Trophoblast cell (in vitro differentiated cells and primary cell): ENCODE measurements around the gene LRFN2.

Experiments
- DNase-seq, 2 donors: peaks; one replicate each; pipeline ENCODE4 v3.0.0-alpha.2; 2016
- H2AFZ ChIP-seq: 2 replicates; pipeline ENCODE4 v1.6.1; 2013; ENCODE audit warnings: low read length, moderate library complexity, mild to moderate bottlenecking; ENCODE audit not compliant: insufficient read depth, poor library complexity
- H2AK5ac ChIP-seq: 2 replicates; pipeline ENCODE4 v1.6.1; 2013; ENCODE audit warnings: mild to moderate bottlenecking, low read length
- H2BK120ac ChIP-seq: 2 replicates; pipeline ENCODE4 v1.6.1; 2013; ENCODE audit warnings: low read length, mild to moderate bottlenecking, moderate library complexity; ENCODE audit not compliant: insufficient read depth, poor library complexity
- H2BK12ac ChIP-seq: 2 replicates; pipeline ENCODE4 v1.6.1; 2013; ENCODE audit warnings: mild to moderate bottlenecking, low read length, moderate library complexity
- H2BK5ac ChIP-seq: 2 replicates; pipeline ENCODE4 v1.6.1; 2013; ENCODE audit warnings: low read length, low read depth, moderate library complexity, mild to moderate bottlenecking; ENCODE audit not compliant: poor library complexity
- H3K14ac ChIP-seq: 2 replicates; pipeline ENCODE4 v1.6.1; 2013; ENCODE audit warnings: mild to moderate bottlenecking, low read length
- H3K18ac ChIP-seq: 2 replicates; pipeline ENCODE4 v1.6.1; 2013; ENCODE audit warnings: mild to moderate bottlenecking, low read length
- H3K23ac ChIP-seq: 2 replicates; pipeline ENCODE4 v1.6.1; 2013; ENCODE audit warnings: low read length
- H3K27ac ChIP-seq: 2 replicates; pipeline ENCODE4 v1.5.1; 2013; ENCODE audit warnings: low read depth, mild to moderate bottlenecking, inconsistent platforms, low read length, moderate library complexity
- H3K27me3 ChIP-seq: 2 replicates; pipeline ENCODE4 v1.6.1; 2013; ENCODE audit warnings: inconsistent platforms, mild to moderate bottlenecking, low read length, moderate library complexity; ENCODE audit not compliant: insufficient read depth
- H3K36me3 ChIP-seq, 2 experiments: 1 replicate in 1 of 2; 2 replicates in 1 of 2; pipeline ENCODE4 v1.6.1; 2013; ENCODE audit warnings: low read length in 2 of 2, mild to moderate bottlenecking in 2 of 2, moderate library complexity in 1 of 2; ENCODE audit not compliant: insufficient read depth in 2 of 2, control insufficient read depth in 1 of 2
- H3K4ac ChIP-seq: 2 replicates; pipeline ENCODE4 v1.6.1; 2013; ENCODE audit warnings: low read depth, mild to moderate bottlenecking, low read length, moderate library complexity
- H3K4me1 ChIP-seq, 2 experiments: 1 replicate in 1 of 2; 2 replicates in 1 of 2; pipeline ENCODE4 v1.6.1; 2013; ENCODE audit warnings: low read length in 2 of 2, mild to moderate bottlenecking in 2 of 2, moderate library complexity in 1 of 2; ENCODE audit not compliant: insufficient read depth in 2 of 2, control insufficient read depth in 1 of 2
- H3K4me2 ChIP-seq: 2 replicates; pipeline ENCODE4 v1.6.1; 2013; ENCODE audit warnings: inconsistent platforms, mild to moderate bottlenecking, low read length, moderate library complexity
- H3K4me3 ChIP-seq: 2 replicates; pipeline ENCODE4 v1.5.1; 2013; ENCODE audit warnings: mild to moderate bottlenecking, low read depth, low read length, inconsistent platforms
- H3K79me1 ChIP-seq: one replicate; pipeline ENCODE4 v1.6.1; 2013; ENCODE audit warnings: low read length
- H3K79me2 ChIP-seq: 2 replicates; pipeline ENCODE4 v1.6.1; 2013; ENCODE audit warnings: low read length, mild to moderate bottlenecking; ENCODE audit not compliant: control insufficient read depth, insufficient read depth, poor library complexity
- H3K9ac ChIP-seq: 2 replicates; pipeline ENCODE4 v1.6.1; 2013; ENCODE audit warnings: mild to moderate bottlenecking, low read length
- H3K9me3 ChIP-seq: 2 replicates; pipeline ENCODE4 v1.6.1; 2013; ENCODE audit warnings: low read depth, mild to moderate bottlenecking, control low read depth, inconsistent platforms, low read length; ENCODE audit not compliant: insufficient read depth
- H4K12ac ChIP-seq: 2 replicates; pipeline ENCODE4 v1.6.1; 2013; ENCODE audit warnings: low read depth, mild to moderate bottlenecking, low read length, moderate library complexity
- H4K8ac ChIP-seq: 2 replicates; pipeline ENCODE4 v1.6.1; 2013; ENCODE audit warnings: low read depth, mild to moderate bottlenecking, low read length, moderate library complexity
- H4K91ac ChIP-seq: one replicate; pipeline ENCODE4 v1.6.1; 2013; ENCODE audit warnings: low read depth, mild to moderate bottlenecking, low read length, moderate library complexity
- WGBS: extraction: QIAGEN DNeasy Blood & Tissue Kit; methylation state at CpG from one replicate; pipeline ENCODE4 v1.1.7; 2013; ENCODE audit warnings: missing lambda C conversion rate; ENCODE audit not compliant: insufficient read length, insufficient coverage; ENCODE audit errors: extremely low coverage; 5-methylcytosine and 5-hydroxymethylcytosine counted together

LRFN2 gene

DNA sequence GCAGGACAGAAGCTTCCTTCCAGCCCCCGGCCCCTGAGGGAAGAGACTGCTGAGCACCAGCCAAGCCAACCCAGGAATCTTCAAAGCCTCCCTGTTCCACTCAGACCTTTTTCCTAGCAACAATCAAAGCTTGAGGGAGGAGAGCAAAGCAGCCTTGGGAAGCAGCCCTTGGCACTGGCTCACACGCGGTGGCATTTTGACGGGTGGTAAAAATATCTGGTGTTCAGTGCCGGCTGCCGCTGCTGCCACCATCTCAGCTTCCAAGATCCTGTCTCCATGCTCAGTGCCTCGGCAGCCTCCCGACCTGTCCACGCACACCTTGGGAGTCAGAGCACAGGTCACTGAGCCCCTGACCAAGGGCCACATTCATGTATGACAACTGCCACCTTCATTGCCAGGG lies 170.1 kb downstream of the LRFN2 start:
- Histone ChIP-seq H3K4me3 (no peak overlapping the region), H3K18ac (no peak overlapping the region), H3K27ac (no peak overlapping the region), H3K79me1 (peaks cover 2% of the 10 kb centered on the region), H2BK12ac (no peak overlapping the region), H3K27me3 (no peaks in the 10 kb centered on the region), H3K23ac (no peak overlapping the region), H3K36me3 (no peaks in the 10 kb centered on the region), H3K4ac (no peak overlapping the region), H3K4me2 (no peak overlapping the region), H2AFZ (no peak overlapping the region), H3K4me1 (peaks cover 11 to 12% of the 10 kb centered on the region in 2 experiments), H4K91ac (no peak overlapping the region), H2AK5ac (no peak overlapping the region), H3K79me2 (no peaks in the 10 kb centered on the region), H2BK5ac (no peak overlapping the region), H2BK120ac (no peak overlapping the region), H3K9me3 (peaks cover 2% of the 10 kb centered on the region), H4K12ac (no peak overlapping the region), H3K14ac (no peak overlapping the region), H4K8ac (no peak overlapping the region), H3K9ac (no peak overlapping the region)
- no CpG with 5 or more reads among the region's 9 CpGs for WGBS
- DNase-seq, result no peak

DNA sequence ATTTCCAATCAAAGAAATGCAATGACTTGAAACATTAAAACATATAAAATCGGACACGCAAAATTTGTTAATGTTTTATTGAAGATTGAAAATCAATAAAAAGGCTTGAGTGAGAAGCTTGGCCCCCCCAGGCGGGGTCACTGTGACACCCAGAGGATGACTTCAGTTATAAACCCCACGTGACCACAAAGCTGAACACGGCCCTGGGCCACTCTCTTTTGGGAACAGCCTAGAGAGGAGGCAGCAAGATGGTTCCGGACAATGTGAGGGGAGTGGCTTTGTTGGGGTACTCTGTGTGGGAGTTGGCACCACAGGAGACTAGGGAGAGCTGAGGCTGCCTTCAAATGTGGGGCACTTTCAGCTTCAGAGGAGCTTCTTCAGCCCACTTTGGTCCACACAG lies 172.5 kb downstream of the LRFN2 start:
- Histone ChIP-seq H3K9me3 (peaks cover 2% of the 10 kb centered on the region), H3K79me2 (no peaks in the 10 kb centered on the region), H3K4me1 (peaks cover 11 to 12% of the 10 kb centered on the region in 2 experiments), H3K4me3 (no peak overlapping the region), H2BK12ac (no peak overlapping the region), H2AFZ (no peak overlapping the region), H3K14ac (no peak overlapping the region), H3K4me2 (no peak overlapping the region), H3K4ac (no peak overlapping the region), H3K23ac (no peak overlapping the region), H4K91ac (peak overlapping the region; percentile 3), H3K36me3 (no peaks in the 10 kb centered on the region), H3K9ac (no peak overlapping the region), H2BK120ac (no peak overlapping the region), H3K27me3 (no peaks in the 10 kb centered on the region), H3K27ac (no peak overlapping the region), H4K8ac (no peak overlapping the region), H4K12ac (no peak overlapping the region), H3K79me1 (peaks cover 2% of the 10 kb centered on the region), H2AK5ac (no peak overlapping the region), H3K18ac (peak overlapping the region; percentile 43), H2BK5ac (no peak overlapping the region)
- DNase-seq, result no peak
- WGBS, result no CpG with 5 or more reads among the region's 6 CpGs

DNA sequence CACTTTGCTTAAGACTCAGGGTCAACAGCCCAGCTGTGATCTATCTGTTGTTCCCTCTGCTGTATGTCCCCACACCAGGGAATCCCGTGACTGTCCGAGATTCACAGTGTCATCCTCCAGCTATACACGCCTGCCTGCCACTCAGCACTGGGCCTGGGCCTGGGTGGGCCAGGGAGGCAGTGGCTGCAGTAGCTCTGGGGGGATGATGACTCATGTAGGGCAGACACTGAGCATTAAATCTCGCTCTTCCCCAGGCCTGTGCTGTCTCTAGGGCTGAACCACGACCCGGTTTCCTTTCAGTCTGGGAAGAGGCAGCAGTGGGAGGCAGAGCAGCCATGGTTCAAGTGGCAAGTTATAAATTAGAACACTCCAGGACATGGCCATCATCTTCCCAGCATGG lies 173.9 kb downstream of the LRFN2 start:
- no CpG with 5 or more reads among the region's 6 CpGs for WGBS

DNA sequence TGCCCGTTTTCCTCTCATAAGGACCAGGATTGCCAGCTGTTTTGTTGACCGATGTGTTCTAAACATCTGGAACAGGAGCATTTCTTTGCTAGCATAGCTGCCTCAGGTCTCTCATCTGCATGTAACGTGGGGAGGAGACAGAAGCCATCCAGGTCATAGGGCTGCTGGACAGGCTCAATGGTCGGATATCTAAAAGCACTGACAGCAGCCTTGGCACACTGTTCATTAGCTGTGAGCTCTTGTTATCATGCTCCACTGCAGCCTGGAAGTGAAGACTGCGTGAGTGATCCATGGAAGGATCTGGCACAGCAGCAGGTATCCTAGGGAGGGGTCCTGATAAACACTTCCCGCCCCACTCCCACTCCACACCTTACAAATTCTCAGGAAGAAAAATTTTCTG lies 175.3 kb downstream of the LRFN2 start:
- Histone ChIP-seq H3K9ac (no peak overlapping the region), H3K79me1 (peaks cover 2% of the 10 kb centered on the region), H3K27me3 (no peaks in the 10 kb centered on the region), H2BK12ac (no peak overlapping the region), H4K91ac (no peak overlapping the region), H2BK5ac (no peak overlapping the region), H3K23ac (no peak overlapping the region), H2AK5ac (no peak overlapping the region), H2BK120ac (no peak overlapping the region), H2AFZ (no peak overlapping the region), H3K4me1 (peaks cover 11 to 12% of the 10 kb centered on the region in 2 experiments), H3K9me3 (no peaks in the 10 kb centered on the region), H3K18ac (no peak overlapping the region), H3K4ac (no peak overlapping the region), H3K14ac (no peak overlapping the region), H4K12ac (no peak overlapping the region), H3K27ac (no peak overlapping the region), H4K8ac (no peak overlapping the region), H3K4me3 (no peak overlapping the region), H3K4me2 (no peak overlapping the region), H3K79me2 (no peaks in the 10 kb centered on the region), H3K36me3 (no peaks in the 10 kb centered on the region)
- DNase-seq, result no peak
- no CpG with 5 or more reads among the region's 6 CpGs for WGBS

More for the DNA sequence above, 173.9 kb downstream of the LRFN2 start:
- Histone ChIP-seq H4K8ac (no peak overlapping the region), H3K4me3 (no peak overlapping the region), H2AFZ (no peak overlapping the region), H2BK12ac (no peak overlapping the region), H3K9ac (no peak overlapping the region), H4K12ac (no peak overlapping the region), H4K91ac (no peak overlapping the region), H3K4ac (no peak overlapping the region), H3K36me3 (no peaks in the 10 kb centered on the region), H3K9me3 (no peaks in the 10 kb centered on the region), H3K4me1 (peaks cover 11 to 12% of the 10 kb centered on the region in 2 experiments), H2BK5ac (no peak overlapping the region), H3K27ac (no peak overlapping the region), H3K23ac (no peak overlapping the region), H3K79me1 (peaks cover 2% of the 10 kb centered on the region), H3K14ac (no peak overlapping the region), H3K4me2 (no peak overlapping the region), H2AK5ac (no peak overlapping the region), H3K79me2 (no peaks in the 10 kb centered on the region), H3K18ac (no peak overlapping the region), H2BK120ac (no peak overlapping the region), H3K27me3 (no peaks in the 10 kb centered on the region)
- no peak for DNase-seq
